OCI-LY1 (cell line): ENCODE results near the gene C21orf91.

Experiments used
- H2AFZ ChIP-seq: fragments of 200-600 bp; sonication (generic), shearing (Covaris generic); 2 replicates; pipeline ENCODE4 v1.6.0; 2014; ENCODE audit warnings: antibody characterized with exemption, mild to moderate bottlenecking, low read length
- H3F3A ChIP-seq: fragments of 200-600 bp; sonication (generic), shearing (Covaris generic); 2 replicates; pipeline ENCODE4 v1.6.0; 2014; ENCODE audit warnings: mild to moderate bottlenecking, antibody characterized with exemption, low read length, moderate library complexity; ENCODE audit not compliant: insufficient read depth
- H3K27ac ChIP-seq: fragments of 200-600 bp; sonication (generic); 2 replicates; pipeline ENCODE4 v1.5.1; 2014; ENCODE audit warnings: low read length, mixed run types, mild to moderate bottlenecking, low read depth; ENCODE audit not compliant: poor library complexity, severe bottlenecking
- H3K27me3 ChIP-seq: fragments of 200-600 bp; sonication (generic); 2 replicates; pipeline ENCODE4 v1.6.0; 2014; ENCODE audit warnings: antibody characterized with exemption, mild to moderate bottlenecking, low read length, moderate library complexity; ENCODE audit not compliant: insufficient read depth
- H3K36me3 ChIP-seq: fragments of 200-600 bp; sonication (generic); 2 replicates; pipeline ENCODE4 v1.6.1; 2014; ENCODE audit warnings: mild to moderate bottlenecking, antibody characterized with exemption, low read length, moderate library complexity, mixed read lengths; ENCODE audit not compliant: insufficient read depth
- H3K4me1 ChIP-seq: fragments of 200-600 bp; sonication (generic); 2 replicates; pipeline ENCODE4 v1.5.1; 2014; ENCODE audit warnings: mild to moderate bottlenecking, low read length, moderate library complexity; ENCODE audit not compliant: insufficient read depth, severe bottlenecking
- H3K4me2 ChIP-seq: fragments of 200-600 bp; sonication (generic), shearing (Covaris generic); 2 replicates; pipeline ENCODE4 v1.6.1; 2014; ENCODE audit warnings: low read length
- H3K4me3 ChIP-seq: fragments of 200-600 bp; sonication (generic); 2 replicates; pipeline ENCODE4 v1.5.1; 2014; ENCODE audit warnings: low read length, low read depth, mild to moderate bottlenecking, mixed read lengths; ENCODE audit not compliant: poor library complexity, severe bottlenecking
- H3K79me2 ChIP-seq: fragments of 200-600 bp; shearing (Covaris generic); 2 replicates; pipeline ENCODE4 v1.6.1; 2016; ENCODE audit warnings: mixed run types, low read length, mixed read lengths; ENCODE audit not compliant: insufficient read depth
- H3K9ac ChIP-seq: fragments of 200-600 bp; sonication (generic), shearing (Covaris generic); 2 replicates; pipeline ENCODE4 v1.6.1; 2014; ENCODE audit warnings: mild to moderate bottlenecking, low read length, mixed read lengths
- H3K9me2 ChIP-seq: fragments of 200-600 bp; sonication (generic), shearing (Covaris generic); 2 replicates; pipeline ENCODE4 v1.6.1; 2014; ENCODE audit warnings: low read depth, mild to moderate bottlenecking, low read length, mixed read lengths
- H3K9me3 ChIP-seq: fragments of 200-600 bp; shearing (Covaris generic); 2 replicates; pipeline ENCODE4 v1.6.1; 2014; ENCODE audit warnings: low read length, mixed read lengths
- H4K20me1 ChIP-seq: fragments of 200-600 bp; sonication (generic), shearing (Covaris generic); 2 replicates; pipeline ENCODE4 v1.6.0; 2016; ENCODE audit warnings: mild to moderate bottlenecking, low read length; ENCODE audit not compliant: insufficient read depth
- EZH2 ChIP-seq: fragments of 200-600 bp; sonication (generic), shearing (Covaris generic); IDR thresholded peaks from 2 replicates; pipeline ENCODE4 v1.8.0; 2017; ENCODE audit warnings: borderline replicate concordance, mixed run types, mild to moderate bottlenecking, antibody characterized with exemption, low read length, moderate library complexity, mixed read lengths
- TF ChIP-seq, protein P1 (sequence below): fragments of 200-600 bp; sonication (generic), shearing (Covaris generic); IDR thresholded peaks from 2 replicates; pipeline ENCODE4 v1.5.1; 2017; ENCODE audit warnings: mild to moderate bottlenecking, antibody characterized with exemption, low read length, moderate library complexity, mixed read lengths

Gene C21orf91

GRCh38 chr21:17789656-17790055 lies 29.5 kb downstream of the C21orf91 start:
- H3F3A ChIP-seq: no peaks in the 10 kb centered on the region
- no peaks in the 10 kb centered on the region for H4K20me1 ChIP-seq
- peaks cover 68% of the 10 kb centered on the region for H3K36me3 ChIP-seq
- H3K9me3 ChIP-seq: 0 out of 2 replicates have a peak, but pooled peaks cover 8% of the 10 kb centered on the region
- H3K4me3 ChIP-seq: no peak overlapping the region
- H3K4me1 ChIP-seq: peaks cover 31% of the 10 kb centered on the region
- no peaks in the 10 kb centered on the region for H3K79me2 ChIP-seq
- no peaks in the 10 kb centered on the region for H3K27me3 ChIP-seq
- no peak for TF ChIP-seq EZH2
- TF ChIP-seq, protein P1, sequence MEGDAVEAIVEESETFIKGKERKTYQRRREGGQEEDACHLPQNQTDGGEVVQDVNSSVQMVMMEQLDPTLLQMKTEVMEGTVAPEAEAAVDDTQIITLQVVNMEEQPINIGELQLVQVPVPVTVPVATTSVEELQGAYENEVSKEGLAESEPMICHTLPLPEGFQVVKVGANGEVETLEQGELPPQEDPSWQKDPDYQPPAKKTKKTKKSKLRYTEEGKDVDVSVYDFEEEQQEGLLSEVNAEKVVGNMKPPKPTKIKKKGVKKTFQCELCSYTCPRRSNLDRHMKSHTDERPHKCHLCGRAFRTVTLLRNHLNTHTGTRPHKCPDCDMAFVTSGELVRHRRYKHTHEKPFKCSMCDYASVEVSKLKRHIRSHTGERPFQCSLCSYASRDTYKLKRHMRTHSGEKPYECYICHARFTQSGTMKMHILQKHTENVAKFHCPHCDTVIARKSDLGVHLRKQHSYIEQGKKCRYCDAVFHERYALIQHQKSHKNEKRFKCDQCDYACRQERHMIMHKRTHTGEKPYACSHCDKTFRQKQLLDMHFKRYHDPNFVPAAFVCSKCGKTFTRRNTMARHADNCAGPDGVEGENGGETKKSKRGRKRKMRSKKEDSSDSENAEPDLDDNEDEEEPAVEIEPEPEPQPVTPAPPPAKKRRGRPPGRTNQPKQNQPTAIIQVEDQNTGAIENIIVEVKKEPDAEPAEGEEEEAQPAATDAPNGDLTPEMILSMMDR: no peak
- H3K9me2 ChIP-seq: no peaks in the 10 kb centered on the region
- no peak overlapping the region for H3K9ac ChIP-seq
- no peak overlapping the region for H2AFZ ChIP-seq
- no peak overlapping the region for H3K27ac ChIP-seq
- peak overlapping the region; percentile 13; the same call in 1 of the 2 replicates for H3K4me2 ChIP-seq

DNA sequence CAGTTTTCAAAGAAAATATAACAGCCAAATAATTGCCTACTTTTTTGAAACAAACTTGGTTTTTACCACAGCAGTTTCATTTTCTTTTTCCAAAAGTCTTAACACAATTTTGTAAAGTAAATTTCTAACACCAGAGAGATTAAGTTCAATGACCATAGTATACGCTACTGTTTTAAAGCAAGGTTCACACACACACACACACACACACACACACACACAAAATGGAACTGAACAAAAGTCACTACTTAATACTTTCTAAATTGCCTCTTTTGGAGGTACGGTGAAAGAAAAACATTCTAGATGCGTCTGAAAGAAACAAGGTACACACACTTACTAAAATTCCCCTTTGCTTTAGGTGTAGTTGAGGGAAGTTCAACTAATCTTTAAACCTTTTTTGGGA lies 30.1 kb downstream of the C21orf91 start:
- TF ChIP-seq, protein P1: no peak
- no peak for TF ChIP-seq EZH2
- peaks cover 62% of the 10 kb centered on the region for H3K36me3 ChIP-seq
- peaks cover 35% of the 10 kb centered on the region for H3K4me1 ChIP-seq
- 0 out of 2 replicates have a peak, but pooled peaks cover 4% of the 10 kb centered on the region for H3F3A ChIP-seq
- H3K79me2 ChIP-seq: no peaks in the 10 kb centered on the region
- no peak overlapping the region for H2AFZ ChIP-seq
- H3K27ac ChIP-seq: no peak overlapping the region
- H3K9ac ChIP-seq: no peak overlapping the region
- H3K9me2 ChIP-seq: no peaks in the 10 kb centered on the region
- no peak overlapping the region for H3K4me3 ChIP-seq
- no peak overlapping the region for H3K4me2 ChIP-seq
- 0 out of 2 replicates have a peak, but pooled peaks cover 8% of the 10 kb centered on the region for H3K9me3 ChIP-seq
- H4K20me1 ChIP-seq: no peaks in the 10 kb centered on the region
- H3K27me3 ChIP-seq: no peaks in the 10 kb centered on the region

DNA sequence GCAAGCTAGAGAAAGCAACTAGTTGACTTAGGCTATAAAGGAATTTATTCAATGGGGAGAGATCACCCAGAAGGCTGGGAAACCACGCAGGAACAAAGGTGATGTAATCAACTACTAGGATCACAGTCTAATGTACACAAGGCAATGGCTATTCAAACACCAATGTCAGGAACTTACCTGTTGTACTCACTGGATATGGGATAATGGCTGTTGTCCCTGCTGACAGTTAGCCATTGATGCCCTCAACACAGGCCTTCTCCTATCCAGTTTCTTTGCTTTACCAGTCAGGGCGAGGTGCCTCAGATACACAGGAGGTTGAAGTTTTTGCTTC lies 32.3 kb downstream of the C21orf91 start:
- Histone ChIP-seq H3K9me2 (no peaks in the 10 kb centered on the region), H3K79me2 (no peaks in the 10 kb centered on the region), H3K27me3 (no peaks in the 10 kb centered on the region), H3K4me3 (no peak overlapping the region), H3K36me3 (peaks cover 41% of the 10 kb centered on the region), H3K9ac (no peak overlapping the region), H4K20me1 (no peaks in the 10 kb centered on the region), H3K9me3 (0 out of 2 replicates have a peak, but pooled peaks cover 8% of the 10 kb centered on the region), H3K27ac (no peak overlapping the region), H3K4me1 (peaks cover 51% of the 10 kb centered on the region), H3F3A (0 out of 2 replicates have a peak, but pooled peaks cover 9% of the 10 kb centered on the region), H2AFZ (no peak overlapping the region), H3K4me2 (no peak overlapping the region)
- TF ChIP-seq, protein P1: no peak
- no peak for TF ChIP-seq EZH2
